GM21786 (cell line): ENCODE measurements around the gene CDKN2B-AS1.

ENCODE experiments used
- ATAC-seq: cut with Tn5 transposase; IDR thresholded peaks from one replicate; pipeline ENCODE4 v1.9.1; 2021; ENCODE audit not compliant: unreplicated experiment

Gene CDKN2B-AS1

DNA sequence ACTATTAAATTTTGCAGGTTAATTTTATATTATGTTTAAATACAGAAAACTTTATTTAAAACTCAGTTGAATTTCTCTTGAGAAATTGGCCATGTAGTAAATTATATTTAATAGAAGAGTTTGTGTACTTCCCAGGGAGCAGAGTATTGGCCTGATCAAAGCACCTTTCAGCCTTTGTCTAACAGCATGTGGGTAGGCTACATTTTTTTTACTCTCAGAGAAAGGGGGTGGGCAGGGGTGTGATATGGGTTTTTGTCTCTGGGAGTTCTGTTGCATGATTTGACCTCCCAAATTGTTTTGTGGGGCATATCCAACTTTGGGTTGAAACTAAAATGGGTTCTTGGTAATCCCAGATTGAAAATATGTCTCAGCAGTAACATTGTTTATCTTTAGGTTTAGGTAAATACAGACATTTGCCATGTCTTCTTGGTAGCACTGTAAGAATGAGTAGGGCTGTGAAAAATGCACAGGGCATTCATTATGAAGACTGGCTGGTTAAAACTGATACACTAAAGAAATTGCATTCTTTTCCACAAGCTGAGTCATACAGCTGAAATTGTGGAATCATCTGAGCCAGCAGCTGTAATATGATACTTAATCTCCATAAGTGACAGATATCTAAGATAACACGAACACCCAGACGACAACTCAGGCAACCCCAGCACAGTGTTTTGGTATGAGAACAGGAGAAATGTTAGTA lies 89.9 kb downstream of the CDKN2B-AS1 start:
- no peak for ATAC-seq

DNA sequence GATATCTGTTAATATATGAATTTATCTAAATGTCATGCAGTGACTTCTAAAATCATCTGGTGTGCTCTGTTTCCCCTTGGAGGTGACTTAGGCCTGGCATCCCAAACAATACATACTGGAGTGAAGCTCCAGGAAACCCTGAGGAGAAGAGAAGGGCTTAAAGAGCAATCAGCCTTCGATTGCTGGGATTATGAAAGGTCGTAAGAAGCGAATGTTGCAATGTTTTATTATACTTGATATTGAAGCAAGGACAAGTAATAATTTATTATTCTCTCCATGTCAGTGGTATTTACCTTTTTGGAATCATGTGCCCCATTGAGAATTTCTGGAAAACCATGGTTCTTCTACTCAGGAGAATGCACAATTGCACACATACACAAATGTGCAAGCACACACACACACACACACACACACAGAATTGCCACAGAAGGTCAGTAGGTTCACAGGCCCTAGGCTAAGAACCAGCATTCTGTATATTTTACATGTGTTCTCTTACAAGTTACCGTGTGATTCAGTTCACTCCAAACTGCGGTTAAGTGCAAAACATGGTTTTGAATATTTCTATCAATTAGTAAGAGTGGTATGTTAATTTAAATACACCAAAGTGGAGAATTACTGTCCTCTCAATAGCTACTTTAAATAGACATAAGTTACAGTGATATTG lies 93.6 kb downstream of the CDKN2B-AS1 start:
- no peak for ATAC-seq

DNA sequence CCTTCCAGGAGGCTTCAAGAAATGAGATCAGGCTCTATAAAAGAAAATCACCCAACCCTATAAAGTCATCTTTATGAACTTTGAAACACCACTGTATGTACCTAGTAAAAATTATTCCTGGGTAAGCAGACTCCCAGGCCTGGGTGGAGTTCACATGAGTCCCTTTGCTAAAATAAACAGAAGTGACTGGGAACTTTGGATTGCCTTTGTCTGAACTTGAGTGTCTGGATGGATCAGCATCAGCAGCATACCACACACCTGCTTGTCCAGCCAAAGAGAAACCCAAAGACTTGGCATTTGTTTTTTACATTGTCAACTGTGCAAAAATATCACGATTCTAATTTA lies 94.1 kb downstream of the CDKN2B-AS1 start:
- no peak for ATAC-seq

DNA sequence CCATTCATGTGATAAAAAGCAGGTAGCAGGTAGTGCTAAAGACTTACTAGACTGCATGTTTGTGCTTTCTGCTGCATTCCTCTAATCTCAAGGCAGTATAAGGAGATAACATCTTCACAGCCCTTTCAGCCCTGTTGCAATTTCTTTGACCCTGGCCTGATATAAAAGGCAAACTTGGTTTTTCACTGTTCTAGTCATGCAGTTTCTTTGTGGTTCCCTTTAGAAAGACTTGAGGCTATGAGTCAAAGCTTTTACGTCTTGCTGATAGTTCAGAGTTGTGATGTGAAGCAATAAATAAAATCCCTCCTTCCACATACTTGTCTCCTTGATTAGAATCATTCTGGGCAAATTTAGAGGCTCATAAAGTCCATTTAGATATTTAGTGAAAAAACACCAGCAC lies 103.1 kb downstream of the CDKN2B-AS1 start:
- no peak for ATAC-seq

- no peak for ATAC-seq
Measured at GRCh38 chr9:22098643-22099332, 104.2 kb downstream of the CDKN2B-AS1 start.

- ATAC-seq: no peak
Measured at GRCh38 chr9:22100626-22101025, 106.0 kb downstream of the CDKN2B-AS1 start.

- ATAC-seq: no peak
Measured at GRCh38 chr9:22102146-22103053, 107.8 kb downstream of the CDKN2B-AS1 start.

- no peak for ATAC-seq
Measured at GRCh38 chr9:22103685-22104575, 109.3 kb downstream of the CDKN2B-AS1 start.

DNA sequence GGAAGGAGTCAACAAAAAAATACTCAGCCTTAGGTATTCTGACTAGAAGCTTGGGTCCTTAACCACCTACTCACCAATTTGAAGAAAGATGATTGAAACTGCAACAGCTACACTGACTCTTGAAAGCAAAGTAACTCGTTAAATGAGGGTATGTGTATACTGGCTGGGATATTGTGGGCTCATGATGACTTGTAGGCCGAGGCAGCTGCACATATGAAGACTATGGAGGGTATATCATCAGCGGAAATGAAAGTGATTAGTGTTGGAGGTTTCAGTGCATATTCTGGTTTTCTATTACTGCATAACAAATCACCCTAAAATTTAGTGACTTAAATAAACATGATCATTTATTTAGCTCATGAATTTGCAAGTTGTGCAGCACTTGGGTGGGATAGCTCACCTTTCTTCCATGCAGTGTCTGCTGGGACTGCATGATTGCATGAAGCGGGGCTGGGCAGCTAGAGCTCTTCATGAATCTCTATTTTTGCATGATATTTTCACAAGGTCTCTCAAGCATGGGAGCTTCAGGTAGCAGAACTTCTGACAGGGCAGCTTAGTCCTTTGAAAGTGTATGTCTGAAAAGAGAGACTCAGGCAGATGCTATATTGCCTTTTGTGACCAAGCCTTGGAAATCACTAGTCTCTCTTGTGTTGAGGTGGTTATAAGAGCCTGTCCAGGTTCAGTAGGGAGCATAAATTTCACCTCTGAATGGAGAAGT lies 110.6 kb downstream of the CDKN2B-AS1 start:
- peak; percentile 94 for ATAC-seq

GRCh38 chr9:22107202-22108045 lies 112.8 kb downstream of the CDKN2B-AS1 start:
- no peak for ATAC-seq

GRCh38 chr9:22108581-22109370 lies 114.2 kb downstream of the CDKN2B-AS1 start:
- ATAC-seq: no peak

DNA sequence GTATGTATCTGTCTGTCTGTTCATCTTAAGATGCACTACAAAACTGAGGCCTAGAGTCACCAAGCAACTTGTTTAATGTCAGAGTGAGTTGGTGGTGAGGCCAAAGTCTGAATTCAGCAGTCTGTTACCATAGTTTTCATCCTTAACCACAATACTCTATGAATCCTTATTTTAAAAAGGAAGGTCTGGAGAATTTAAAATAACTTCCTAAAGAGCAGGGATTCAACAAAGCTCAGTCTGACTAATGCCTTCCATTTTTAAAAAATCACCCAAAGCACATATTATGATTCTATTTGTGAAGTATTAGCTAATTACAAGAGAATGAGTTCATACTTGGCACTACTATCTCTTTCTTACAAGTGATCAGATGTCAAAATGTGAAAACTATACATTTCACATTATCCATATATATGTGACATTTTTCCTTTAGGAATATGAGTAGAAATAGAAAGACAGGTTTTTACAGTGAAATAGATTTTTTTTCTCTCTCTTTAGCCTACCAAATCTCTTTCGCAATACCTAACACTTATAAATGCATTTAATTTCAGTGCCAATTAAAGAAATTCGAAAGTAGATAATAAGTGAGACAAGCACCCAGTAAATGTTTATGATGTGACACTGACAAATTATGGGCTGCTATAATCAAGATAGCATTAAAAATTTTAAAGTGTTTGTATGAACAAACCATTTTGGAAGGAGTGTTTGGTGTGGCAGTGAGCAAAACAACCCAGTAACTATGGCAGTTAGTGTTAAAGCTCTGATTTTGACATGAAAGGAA lies 116.8 kb downstream of the CDKN2B-AS1 start:
- no peak for ATAC-seq

DNA sequence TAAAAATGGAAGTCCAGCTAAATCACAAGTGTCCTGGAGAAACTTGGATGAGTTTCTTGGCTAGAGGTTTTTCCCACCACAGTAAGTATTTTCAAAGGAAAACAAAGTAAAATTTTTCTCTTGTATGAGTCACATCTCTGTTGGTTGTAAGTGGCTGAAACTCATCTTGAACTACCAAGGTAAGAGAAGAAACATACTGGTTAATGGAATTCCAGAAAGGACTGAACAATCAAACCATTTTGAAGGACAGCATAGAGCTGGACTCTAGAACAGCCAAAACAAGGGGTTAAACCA lies 117.3 kb downstream of the CDKN2B-AS1 start:
- ATAC-seq: no peak

- ATAC-seq: no peak
Measured at GRCh38 chr9:22112870-22113821, 118.6 kb downstream of the CDKN2B-AS1 start.

DNA sequence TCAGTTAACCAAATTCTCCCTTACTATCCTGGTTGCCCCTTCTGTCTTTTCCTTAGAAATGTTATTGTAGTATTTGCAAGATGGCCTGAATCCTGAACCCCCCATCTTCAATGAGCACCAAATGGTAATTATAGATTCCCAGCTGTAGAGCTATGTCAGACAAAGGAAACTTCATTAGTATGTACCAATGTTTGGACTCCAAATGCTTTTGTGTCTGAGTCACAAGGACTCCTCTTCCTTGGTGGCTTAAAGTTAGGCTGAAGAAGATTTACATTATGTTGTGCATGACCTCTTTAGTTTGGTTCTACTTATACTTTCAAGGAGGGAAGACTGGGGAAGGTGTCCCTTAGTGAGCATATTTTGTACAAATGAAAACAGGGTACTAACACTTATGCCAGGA lies 120.4 kb downstream of the CDKN2B-AS1 start:
- no peak for ATAC-seq

DNA sequence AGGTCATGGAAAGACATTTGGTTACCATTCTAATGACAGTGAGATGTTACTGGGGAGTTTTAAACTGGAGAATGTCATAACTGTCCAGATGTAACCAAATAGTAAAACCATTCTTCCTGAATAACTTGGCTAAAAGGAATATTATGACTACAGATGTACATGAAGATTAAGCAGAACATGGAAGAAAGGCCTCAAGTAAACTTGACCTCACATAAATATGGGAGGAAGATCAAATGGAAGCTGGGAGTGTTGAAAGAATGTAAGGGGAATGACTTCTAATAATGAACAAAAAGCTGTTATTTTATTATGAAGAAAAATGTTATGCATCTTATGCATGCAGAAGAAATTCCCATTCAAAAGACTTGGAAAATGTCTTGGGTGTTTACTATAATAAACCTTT lies 122.2 kb downstream of the CDKN2B-AS1 start:
- ATAC-seq: no peak
